ENCODE data around the gene MAPT. TPM values are rescaled to one million over a fixed set of nuclear protein-coding genes. Genes with fewer than 3 reads are reported as not detected.

Gene MAPT
- total RNA-seq, 1 donor from 2014 or later = 0.18 TPM

DNA sequence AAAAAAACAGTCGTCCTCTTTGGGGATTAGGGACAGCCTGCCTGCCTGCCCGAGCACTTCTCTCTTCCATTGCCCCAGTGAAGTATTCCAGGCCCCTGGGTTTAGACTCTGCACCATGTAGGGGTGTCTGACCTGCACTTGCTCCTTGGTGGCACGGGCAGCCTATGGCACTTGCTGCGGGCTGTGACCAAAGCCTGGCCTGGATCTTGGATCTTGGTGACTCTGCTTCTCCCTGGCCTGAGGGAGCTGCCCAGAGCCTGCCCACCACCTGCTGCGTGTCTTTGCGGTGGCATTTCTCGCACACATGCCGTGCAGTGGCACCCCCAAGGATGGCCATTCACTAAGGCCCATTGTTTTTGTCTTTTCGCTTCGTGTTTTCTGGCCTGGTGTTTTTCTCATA is 98.5 kb downstream of the MAPT start:
- H3K27me3 Mint-ChIP-seq = peaks cover 1% of the 10 kb centered on the region
- CTCF ChIA-PET = no interaction called here
- DNase-seq = no peak
- intact Hi-C loops (cut with micrococcal nuclease) = no loop called here
- no peak overlapping the region for H3K27ac Mint-ChIP-seq
- no peak for ATAC-seq (ENCODE audit: low read depth)
- H3K4me3 Mint-ChIP-seq = no peak overlapping the region
- POLR2A ChIA-PET = no interaction called here
- no peaks in the 10 kb centered on the region for H3K9me3 Mint-ChIP-seq
- no peaks in the 10 kb centered on the region for H3K36me3 Mint-ChIP-seq (ENCODE audit: low read depth)
- no peaks in the 10 kb centered on the region for H3K4me1 Mint-ChIP-seq
- TF ChIP-seq, protein P1, sequence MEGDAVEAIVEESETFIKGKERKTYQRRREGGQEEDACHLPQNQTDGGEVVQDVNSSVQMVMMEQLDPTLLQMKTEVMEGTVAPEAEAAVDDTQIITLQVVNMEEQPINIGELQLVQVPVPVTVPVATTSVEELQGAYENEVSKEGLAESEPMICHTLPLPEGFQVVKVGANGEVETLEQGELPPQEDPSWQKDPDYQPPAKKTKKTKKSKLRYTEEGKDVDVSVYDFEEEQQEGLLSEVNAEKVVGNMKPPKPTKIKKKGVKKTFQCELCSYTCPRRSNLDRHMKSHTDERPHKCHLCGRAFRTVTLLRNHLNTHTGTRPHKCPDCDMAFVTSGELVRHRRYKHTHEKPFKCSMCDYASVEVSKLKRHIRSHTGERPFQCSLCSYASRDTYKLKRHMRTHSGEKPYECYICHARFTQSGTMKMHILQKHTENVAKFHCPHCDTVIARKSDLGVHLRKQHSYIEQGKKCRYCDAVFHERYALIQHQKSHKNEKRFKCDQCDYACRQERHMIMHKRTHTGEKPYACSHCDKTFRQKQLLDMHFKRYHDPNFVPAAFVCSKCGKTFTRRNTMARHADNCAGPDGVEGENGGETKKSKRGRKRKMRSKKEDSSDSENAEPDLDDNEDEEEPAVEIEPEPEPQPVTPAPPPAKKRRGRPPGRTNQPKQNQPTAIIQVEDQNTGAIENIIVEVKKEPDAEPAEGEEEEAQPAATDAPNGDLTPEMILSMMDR (IDR thresholded peaks at IDR 0.05) = no peak

DNA sequence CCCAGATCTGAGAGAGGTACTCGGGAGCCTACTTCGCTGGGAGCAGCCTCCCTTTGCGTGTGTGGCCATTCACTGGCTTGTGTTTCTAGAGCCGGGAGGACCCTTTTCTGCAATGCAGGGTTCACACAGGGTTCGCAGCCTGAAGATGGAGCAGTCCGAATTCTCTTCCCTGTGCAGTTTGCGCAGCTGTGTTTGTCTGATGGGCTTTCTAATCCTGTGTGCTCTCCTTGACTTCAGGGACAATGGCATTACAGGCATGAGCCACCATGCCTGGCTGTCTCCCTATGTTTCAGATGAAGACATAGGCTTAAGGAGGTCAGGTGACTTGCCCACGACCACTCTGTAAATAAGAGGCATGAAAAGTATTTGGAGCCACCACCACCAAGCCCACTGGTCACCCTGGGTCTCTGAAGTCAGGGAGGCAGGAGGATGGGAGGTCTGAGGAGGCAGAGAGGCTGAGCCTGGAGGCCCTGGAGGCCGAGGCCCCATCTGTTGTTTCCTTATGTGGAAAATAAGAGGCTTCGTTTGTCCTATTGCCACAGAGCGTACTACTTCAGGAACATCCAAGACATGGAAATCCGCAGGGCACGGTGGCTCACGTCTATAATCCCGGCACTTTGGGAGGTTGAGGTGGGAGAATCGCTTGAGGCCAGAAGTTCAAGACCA is 99.7 kb downstream of the MAPT start:
- Mint-ChIP-seq H3K27me3 (no peaks in the 10 kb centered on the region), H3K4me1 (no peaks in the 10 kb centered on the region), H3K36me3 (ENCODE audit: low read depth) (no peaks in the 10 kb centered on the region), H3K9me3 (no peaks in the 10 kb centered on the region), H3K4me3 (no peak overlapping the region), H3K27ac (no peak overlapping the region)
- no peak for ATAC-seq (ENCODE audit: low read depth)
- DNase-seq = no peak
- ChIA-PET CTCF (no interaction called here), POLR2A (no interaction called here)
- TF ChIP-seq, protein P1 (IDR thresholded peaks at IDR 0.05) = no peak
- intact Hi-C loops (cut with micrococcal nuclease) = no loop called here

- H3K4me3 Mint-ChIP-seq = no peak overlapping the region
- ChIA-PET CTCF (no interaction called here), POLR2A (interaction anchor here (0.6 kb wide), 1 partner anchor 276 kb away, joined by 3 read pairs; no protein-coding TSS in a partner anchor)
- TF ChIP-seq, protein P1 (IDR thresholded peaks at IDR 0.05) = no peak
- H3K27ac Mint-ChIP-seq = no peak overlapping the region
- no peaks in the 10 kb centered on the region for H3K36me3 Mint-ChIP-seq (ENCODE audit: low read depth)
- intact Hi-C loops (cut with micrococcal nuclease) = no loop called here
- no peak for DNase-seq
- H3K9me3 Mint-ChIP-seq = no peaks in the 10 kb centered on the region
- H3K4me1 Mint-ChIP-seq = no peaks in the 10 kb centered on the region
- H3K27me3 Mint-ChIP-seq = no peaks in the 10 kb centered on the region
- no peak for ATAC-seq (ENCODE audit: low read depth)
These were observed 100.6 kb downstream of the MAPT start for GRCh38 chr17:45994987-45995386.

DNA sequence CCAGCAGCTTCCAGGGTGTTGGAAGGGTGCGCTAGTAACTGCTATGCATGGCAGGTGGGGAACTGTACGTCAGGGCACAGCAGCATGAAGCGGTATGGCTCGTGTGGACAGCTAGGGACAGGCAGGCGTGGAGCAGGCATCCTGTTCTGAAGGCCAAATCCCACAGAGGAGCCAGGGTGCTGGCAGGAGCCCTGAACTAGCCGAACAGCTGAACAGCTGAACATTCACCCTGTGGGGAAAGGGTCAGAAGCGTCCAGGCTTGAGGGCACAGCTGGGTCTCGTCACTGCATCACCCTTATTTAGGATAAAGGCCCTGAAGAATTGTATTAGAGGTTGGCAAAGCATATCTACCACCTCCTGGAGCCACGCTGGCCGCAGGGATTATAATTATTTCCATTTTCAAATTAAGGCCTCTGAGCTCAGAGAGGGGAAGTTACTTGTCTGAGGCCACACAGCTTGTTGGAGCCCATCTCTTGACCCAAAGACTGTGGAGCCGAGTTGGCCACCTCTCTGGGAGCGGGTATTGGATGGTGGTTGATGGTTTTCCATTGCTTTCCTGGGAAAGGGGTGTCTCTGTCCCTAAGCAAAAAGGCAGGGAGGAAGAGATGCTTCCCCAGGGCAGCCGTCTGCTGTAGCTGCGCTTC is 101.4 kb downstream of the MAPT start:
- H3K4me3 Mint-ChIP-seq = no peak overlapping the region
- DNase-seq = no peak
- ATAC-seq (ENCODE audit: low read depth) = no peak
- CTCF ChIA-PET = interaction anchor here (0.6 to 1.2 kb wide), 2 partner anchors 49 to 217 kb away, joined by 3 to 4 read pairs; no protein-coding TSS in a partner anchor
- H3K36me3 Mint-ChIP-seq (ENCODE audit: low read depth) = no peaks in the 10 kb centered on the region
- POLR2A ChIA-PET = no interaction called here
- H3K4me1 Mint-ChIP-seq = no peaks in the 10 kb centered on the region
- intact Hi-C loops (cut with micrococcal nuclease) = no loop called here
- no peaks in the 10 kb centered on the region for H3K27me3 Mint-ChIP-seq
- TF ChIP-seq, protein P1 (IDR thresholded peaks at IDR 0.05) = no peak
- no peak overlapping the region for H3K27ac Mint-ChIP-seq
- no peaks in the 10 kb centered on the region for H3K9me3 Mint-ChIP-seq

DNA sequence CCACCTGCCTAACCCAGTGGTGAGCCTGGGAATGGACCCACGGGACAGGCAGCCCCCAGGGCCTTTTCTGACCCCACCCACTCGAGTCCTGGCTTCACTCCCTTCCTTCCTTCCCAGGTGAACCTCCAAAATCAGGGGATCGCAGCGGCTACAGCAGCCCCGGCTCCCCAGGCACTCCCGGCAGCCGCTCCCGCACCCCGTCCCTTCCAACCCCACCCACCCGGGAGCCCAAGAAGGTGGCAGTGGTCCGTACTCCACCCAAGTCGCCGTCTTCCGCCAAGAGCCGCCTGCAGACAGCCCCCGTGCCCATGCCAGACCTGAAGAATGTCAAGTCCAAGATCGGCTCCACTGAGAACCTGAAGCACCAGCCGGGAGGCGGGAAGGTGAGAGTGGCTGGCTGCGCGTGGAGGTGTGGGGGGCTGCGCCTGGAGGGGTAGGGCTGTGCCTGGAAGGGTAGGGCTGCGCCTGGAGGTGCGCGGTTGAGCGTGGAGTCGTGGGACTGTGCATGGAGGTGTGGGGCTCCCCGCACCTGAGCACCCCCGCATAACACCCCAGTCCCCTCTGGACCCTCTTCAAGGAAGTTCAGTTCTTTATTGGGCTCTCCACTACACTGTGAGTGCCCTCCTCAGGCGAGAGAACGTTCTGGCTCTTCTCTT is 102.1 kb downstream of the MAPT start:
- no peaks in the 10 kb centered on the region for H3K36me3 Mint-ChIP-seq (ENCODE audit: low read depth)
- ATAC-seq (ENCODE audit: low read depth) = no peak

More for the DNA sequence above, 102.1 kb downstream of the MAPT start:
- Mint-ChIP-seq H3K9me3 (no peaks in the 10 kb centered on the region), H3K27me3 (no peaks in the 10 kb centered on the region), H3K4me3 (no peak overlapping the region), H3K27ac (no peak overlapping the region), H3K4me1 (no peaks in the 10 kb centered on the region)
- POLR2A ChIA-PET = no interaction called here
- intact Hi-C loops (cut with micrococcal nuclease) = no loop called here
- CTCF ChIA-PET = interaction anchor here (1.2 kb wide), 1 partner anchor 217 kb away, joined by 4 read pairs; no protein-coding TSS in a partner anchor
- DNase-seq = no peak
- TF ChIP-seq, protein P1 (IDR thresholded peaks at IDR 0.05) = no peak

Measured in activated B cell treated with CpG ODN at 0.5 μM for 24 hours (primary cell).